Fibroblast of skin of scalp (primary cell): Measurements from ENCODE around the gene ADK. TPM values are rescaled to one million over a fixed set of nuclear protein-coding genes. Genes with fewer than 3 reads are reported as not detected.
"Not testable (repeated sequence)": the region's sequence is repeated elsewhere in the genome, so short reads cannot be mapped to it uniquely, and the experiment has no call there.

Experiments used
- DNase-seq: peaks from one replicate; pipeline ENCODE4 v3.0.0-alpha.2; 2013
- polyA plus RNA-seq, 2 experiments: library from polyadenylated mRNA; unstranded; fragments of 120-200 nt; gene quantifications; one replicate each; pipeline ENCODE4 v1.2.1, GENCODE V29; 2013; ENCODE audit not compliant: insufficient read length in 2 of 2

Gene ADK
- polyA plus RNA-seq (2013, experiment 1 of 2; ENCODE audit: insufficient read length) = 44.4 TPM
- polyA plus RNA-seq (2013, experiment 2 of 2; ENCODE audit: insufficient read length) = 46.3 TPM

DNA sequence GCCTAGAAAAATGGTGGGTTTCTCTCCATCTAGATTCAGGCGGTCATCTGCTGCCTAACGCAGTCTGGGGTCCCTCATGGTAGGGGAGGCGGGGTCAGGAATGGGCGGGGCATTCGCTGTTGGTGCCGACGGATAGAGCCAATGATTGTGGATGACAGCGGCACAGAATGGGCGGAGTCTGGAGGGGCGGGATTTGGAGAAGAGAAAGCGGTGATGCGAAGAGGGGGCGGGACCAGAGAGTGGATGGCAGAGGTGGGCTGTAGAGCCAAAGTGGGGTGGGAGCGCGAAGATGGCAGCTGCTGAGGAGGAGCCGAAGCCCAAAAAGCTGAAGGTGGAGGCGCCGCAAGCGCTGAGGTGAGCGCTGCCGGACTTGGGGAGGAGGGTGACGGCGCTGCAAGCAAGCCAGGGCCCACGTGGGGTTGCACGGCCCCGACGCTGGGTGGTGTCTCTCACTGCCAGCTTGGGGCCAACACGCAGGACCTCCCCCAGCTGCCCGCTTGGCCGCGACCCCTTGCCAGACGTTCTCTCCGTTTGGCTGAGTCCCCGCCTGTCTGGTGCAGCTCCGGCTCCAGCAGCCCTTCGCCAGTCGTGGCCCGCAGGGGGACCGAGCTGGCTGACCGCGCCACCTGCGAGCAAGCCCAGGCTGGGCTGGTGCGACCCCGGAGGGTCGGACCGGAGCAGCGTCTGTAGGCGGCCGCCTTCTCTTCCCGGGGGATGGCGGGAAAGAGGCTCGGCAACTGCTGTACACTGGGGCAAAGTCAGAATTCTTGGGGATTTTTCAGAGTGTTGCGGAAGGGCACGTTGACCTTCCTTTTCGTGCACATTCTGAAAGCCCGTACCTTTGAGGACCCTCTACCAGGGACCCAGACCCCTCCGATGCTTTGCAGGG is at the start of gene ADK:
TSS of gene ADK (plus strand) at position 232 of the 889 bp plus-strand sequence. CDS start at position 290, 58 bp downstream.
- DNase-seq = peak; percentile 98

- DNase-seq = peak; percentile 25
Measured at GRCh38 chr10:74103560-74104258, 47.3 kb upstream of the ADK start.

- no peak for DNase-seq
Measured at GRCh38 chr10:74104480-74104879, 46.5 kb upstream of the ADK start.

DNA sequence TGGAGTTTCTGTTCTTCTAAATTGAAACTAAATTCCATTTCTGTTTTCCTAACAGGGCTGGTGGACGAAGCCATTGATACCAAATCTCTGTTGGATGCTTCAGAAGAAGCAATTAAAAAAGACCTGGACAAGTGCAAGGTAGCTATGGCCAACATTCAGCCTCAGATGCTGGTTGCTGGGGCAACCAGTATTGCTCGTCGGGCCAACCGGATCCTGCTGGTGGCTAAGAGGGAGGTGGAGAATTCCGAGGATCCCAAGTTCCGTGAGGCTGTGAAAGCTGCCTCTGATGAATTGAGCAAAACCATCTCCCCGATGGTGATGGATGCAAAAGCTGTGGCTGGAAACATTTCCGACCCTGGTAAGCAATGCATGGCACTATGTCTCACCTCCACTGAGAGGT is 46.0 kb upstream of the ADK start:
- DNase-seq = no peak

DNA sequence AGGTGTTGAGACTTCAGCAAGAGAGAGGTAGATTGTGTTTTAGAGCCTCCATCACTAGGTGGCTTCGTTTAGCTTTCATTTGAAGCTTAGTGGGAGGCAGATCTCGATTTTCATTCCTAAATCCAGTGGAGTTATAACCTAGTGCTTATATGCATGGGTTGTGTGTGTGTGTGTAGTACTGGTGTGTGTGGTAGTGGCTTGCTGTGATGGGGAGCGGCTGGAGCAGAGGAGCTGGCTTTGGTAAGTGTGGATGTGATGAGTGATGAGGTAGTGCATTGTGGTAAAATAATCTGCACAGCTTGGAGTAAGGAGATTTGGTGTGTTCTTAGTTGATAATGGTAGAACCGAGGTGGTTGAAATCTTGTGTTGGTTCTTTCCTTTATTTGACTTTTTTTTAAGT is 43.6 kb upstream of the ADK start:
- DNase-seq = no peak

DNA sequence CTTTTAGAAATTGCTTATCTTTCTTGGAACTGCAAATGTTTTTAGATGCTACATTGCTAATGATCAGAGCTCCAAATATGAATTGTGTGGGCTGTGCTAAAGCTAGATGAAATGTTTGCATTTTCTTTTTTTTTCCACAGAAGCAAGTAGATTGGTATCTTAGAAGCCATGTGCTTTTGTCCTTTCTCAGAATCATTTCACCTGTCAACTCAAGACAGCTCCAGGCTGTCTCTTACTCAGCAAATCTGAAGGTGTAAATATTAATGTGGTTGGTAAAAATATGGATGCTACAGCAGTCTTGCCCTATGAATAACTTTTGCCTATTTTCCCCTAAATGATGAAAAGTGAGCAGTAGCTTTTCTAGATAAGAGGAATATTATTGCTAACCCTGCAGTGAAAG is 41.6 kb upstream of the ADK start:
- no peak for DNase-seq

- DNase-seq = no peak
Measured at GRCh38 chr10:74110120-74110519, 40.9 kb upstream of the ADK start.

GRCh38 chr10:74111799-74112198 is 39.2 kb upstream of the ADK start:
- DNase-seq = no peak

- no peak for DNase-seq
Measured at GRCh38 chr10:74113546-74113945, 37.5 kb upstream of the ADK start.

- no peak for DNase-seq
Measured at GRCh38 chr10:74114041-74114448, 37.0 kb upstream of the ADK start.

DNA sequence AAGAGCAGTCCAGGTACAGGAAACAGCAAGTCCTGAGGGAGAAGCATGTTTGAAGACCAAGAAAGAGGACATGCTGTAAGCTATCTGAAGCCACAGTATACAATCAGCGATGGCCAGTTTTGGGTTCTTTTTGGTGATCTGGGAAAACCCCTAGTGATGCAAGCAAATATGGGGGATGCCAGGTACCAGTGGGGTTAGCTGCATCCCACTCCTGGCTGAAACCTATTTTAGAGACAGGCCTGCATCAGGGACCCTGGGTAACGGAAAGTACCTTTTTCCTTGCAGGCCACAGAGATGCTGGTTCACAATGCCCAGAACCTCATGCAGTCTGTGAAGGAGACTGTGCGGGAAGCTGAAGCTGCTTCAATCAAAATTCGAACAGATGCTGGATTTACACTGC is 33.3 kb upstream of the ADK start:
- no peak for DNase-seq

DNA sequence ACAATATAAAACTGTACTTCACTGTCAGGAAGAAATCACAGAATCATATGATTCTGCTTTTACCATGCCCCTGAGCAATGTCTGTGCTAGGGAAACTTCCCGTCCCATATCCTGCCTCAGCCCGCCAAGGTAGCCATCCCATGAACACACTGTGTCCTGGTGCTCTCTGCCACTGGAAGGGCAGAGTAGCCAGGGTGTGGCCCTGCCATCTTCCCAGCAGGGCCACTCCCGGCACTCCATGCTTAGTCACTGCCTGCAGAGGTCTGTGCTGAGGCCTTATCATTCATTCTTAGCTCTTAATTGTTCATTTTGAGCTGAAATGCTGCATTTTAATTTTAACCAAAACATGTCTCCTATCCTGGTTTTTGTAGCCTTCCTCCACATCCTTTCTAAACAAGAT is 32.2 kb upstream of the ADK start:
- no peak for DNase-seq

GRCh38 chr10:74120911-74121310 is 30.1 kb upstream of the ADK start:
- no peak for DNase-seq

DNA sequence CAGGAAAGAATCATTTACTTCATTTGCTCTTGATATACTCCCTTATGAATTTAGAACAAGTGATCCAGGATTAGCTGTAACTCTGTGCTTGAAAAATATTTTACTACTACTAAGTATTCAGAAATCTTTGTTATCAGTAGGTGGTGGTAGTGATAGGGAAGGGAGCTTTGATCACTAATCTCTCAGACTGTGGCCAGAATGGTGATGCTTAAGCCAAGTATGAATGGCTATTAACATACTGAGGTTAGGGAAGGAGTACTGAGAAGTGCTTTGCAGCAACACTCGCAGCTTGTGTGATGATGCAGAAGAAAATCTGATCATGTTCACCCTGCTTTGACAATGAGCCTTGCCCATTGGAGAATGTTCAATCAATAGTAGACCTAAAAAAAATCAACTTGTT is 29.7 kb upstream of the ADK start:
- no peak for DNase-seq

DNA sequence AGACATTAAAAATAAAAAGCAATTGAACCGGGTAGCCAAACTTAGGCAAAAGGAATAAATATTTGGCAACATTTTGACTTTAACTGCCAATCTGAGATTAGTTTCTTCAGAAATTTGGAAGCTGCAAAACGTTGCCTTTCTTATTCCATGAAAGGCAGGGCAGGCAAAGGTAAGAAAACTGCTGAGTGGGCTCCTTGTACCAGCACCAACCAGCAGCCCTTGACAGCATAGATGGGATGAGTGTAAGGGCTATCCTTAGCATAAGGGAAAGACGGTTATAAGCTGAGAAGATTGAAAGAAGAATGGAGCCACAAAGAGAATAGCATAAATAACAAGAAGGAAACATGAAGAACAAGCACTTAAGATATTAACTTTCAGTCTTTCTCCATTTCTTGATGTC is 29.0 kb upstream of the ADK start:
- no peak for DNase-seq

DNA sequence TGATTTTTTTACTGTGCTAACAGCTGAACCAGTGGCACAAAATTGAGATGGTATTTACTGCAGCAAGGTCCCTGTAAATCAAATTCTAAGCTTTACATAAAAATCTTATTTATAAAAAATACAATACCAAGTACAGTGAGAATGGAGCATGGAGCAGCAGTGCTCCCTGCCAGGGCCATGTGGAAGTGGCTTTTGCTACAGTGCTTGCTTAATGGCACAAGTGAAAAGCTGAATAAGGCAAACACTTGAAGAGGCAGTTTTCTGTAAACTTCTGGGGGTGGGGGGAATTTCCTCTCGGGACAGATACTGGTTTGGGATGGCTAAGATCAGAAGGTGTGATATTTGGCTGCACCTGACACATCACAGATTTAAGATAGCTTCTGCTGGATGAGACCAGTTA is 27.9 kb upstream of the ADK start:
- DNase-seq = no peak

- no peak for DNase-seq
Measured at GRCh38 chr10:74133923-74134820, 16.8 kb upstream of the ADK start.

GRCh38 chr10:74135452-74135851 is 15.6 kb upstream of the ADK start:
- DNase-seq = no peak

DNA sequence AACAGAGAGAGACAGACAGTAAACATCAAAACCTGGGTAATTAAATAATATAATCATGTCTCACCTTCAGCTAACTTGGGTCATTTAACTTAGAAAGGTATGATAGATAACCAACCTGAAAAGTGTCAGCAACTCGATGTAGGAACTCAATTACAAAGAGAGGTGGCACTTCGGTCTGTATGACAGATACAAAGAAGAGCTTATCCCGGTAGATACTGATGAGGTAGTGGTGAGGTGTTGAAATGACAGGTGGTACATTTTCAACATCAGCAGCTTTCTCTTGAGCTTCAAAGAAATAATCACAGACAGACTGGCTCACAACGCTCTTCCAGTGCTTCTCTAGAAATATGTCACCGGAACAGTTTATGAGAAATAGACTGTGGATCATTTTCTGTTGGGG is 13.0 kb upstream of the ADK start:
- no peak for DNase-seq

DNA sequence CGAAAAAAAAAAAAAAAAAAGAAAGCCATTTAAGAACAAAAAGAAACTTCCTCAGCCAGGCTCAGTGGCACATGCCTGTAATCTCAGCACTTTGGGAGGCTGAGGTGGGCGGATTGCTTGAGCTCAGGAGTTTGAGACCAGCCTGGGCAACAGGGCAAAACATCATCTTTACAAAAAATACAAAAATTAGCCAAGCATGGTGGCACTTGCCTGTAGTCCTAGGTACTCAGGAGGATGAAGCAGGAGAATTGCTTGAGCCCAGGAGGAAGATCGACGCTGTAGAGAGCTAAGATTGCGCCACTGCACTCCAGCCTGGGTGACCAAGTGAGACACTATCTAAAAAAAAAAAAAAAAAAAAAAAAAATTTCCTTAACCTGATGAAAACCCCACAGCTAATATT is 12.4 kb upstream of the ADK start:
- DNase-seq = not testable (repeated sequence)

GRCh38 chr10:74139981-74140380 is 11.0 kb upstream of the ADK start:
- DNase-seq = no peak

DNA sequence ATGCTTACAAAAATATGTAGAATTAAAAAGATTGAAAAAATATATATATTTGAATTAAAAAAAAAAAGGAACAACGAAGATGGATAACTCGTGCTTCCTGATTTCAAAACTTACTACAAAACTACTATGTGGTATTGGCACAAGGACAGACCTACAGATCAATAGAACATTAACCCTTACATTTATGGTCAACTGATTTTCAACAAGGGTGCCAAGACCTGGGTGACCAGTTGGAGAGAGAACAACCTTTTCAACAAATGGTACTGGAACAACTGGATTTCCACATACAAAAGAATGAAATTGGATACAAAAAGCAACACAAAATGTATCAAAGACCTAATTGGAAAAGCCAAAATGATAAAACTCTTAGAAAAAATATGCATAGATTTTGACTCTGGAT is 10.5 kb upstream of the ADK start:
- no peak for DNase-seq

DNA sequence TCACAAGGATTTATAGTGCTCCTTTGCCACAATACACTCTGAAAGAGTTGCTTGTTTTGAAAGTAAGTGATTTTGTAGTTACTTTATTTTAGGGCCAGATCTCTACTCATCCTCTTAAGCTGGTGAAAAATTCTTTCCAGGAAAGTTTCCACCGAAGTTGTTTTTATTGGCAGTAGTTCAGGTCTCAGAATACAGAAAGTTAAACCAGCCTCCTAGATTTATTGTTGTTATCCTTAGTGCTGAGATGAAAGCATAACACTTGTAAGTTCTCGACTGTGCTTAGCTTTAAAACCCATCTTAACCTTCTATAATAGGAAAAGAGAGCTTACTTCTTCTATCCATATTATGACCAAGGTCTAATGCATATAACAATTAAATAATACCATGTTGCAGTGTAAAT is 5.9 kb upstream of the ADK start:
- DNase-seq = peak; percentile 82
